Loucy (cell line): Measurements from ENCODE around the gene PPP2R3B.

Source experiments
- H2AFZ ChIP-seq: fragments of 200-600 bp; sonication (generic); 2 replicates; pipeline ENCODE4 v1.6.0; 2016; ENCODE audit warnings: antibody characterized with exemption, mild to moderate bottlenecking, low read length, moderate library complexity
- H3F3A ChIP-seq: fragments of 200-600 bp; 2 replicates; pipeline ENCODE4 v1.6.0; 2016; ENCODE audit warnings: antibody characterized with exemption, low read depth, mild to moderate bottlenecking
- H3K27me3 ChIP-seq: fragments of 200-600 bp; sonication (generic); 2 replicates; pipeline ENCODE4 v1.6.1; 2014; ENCODE audit warnings: low read length, mild to moderate bottlenecking; ENCODE audit not compliant: insufficient read depth, poor library complexity, severe bottlenecking
- H3K36me3 ChIP-seq: fragments of 200-600 bp; sonication (generic); 2 replicates; pipeline ENCODE4 v1.6.1; 2016; ENCODE audit warnings: low read length; ENCODE audit not compliant: insufficient read depth
- H3K4me1 ChIP-seq: fragments of 200-600 bp; sonication (generic); 2 replicates; pipeline ENCODE4 v1.5.1; 2014; ENCODE audit warnings: low read length, mild to moderate bottlenecking; ENCODE audit not compliant: insufficient read depth, poor library complexity, severe bottlenecking
- H3K4me2 ChIP-seq: fragments of 200-600 bp; sonication (generic); 2 replicates; pipeline ENCODE4 v1.6.0; 2014; ENCODE audit warnings: antibody characterized with exemption, low read length, low read depth, mild to moderate bottlenecking; ENCODE audit not compliant: poor library complexity, severe bottlenecking
- H3K4me3 ChIP-seq: fragments of 200-600 bp; sonication (generic); 2 replicates; pipeline ENCODE4 v1.5.1; 2014; ENCODE audit warnings: low read length, mild to moderate bottlenecking, mixed read lengths; ENCODE audit not compliant: poor library complexity, severe bottlenecking
- H3K79me2 ChIP-seq: fragments of 200-600 bp; sonication (generic); 2 replicates; pipeline ENCODE4 v1.6.1; 2014; ENCODE audit warnings: low read length; ENCODE audit not compliant: insufficient read depth
- H3K9ac ChIP-seq: fragments of 200-600 bp; sonication (generic); 2 replicates; pipeline ENCODE4 v1.6.0; 2014; ENCODE audit warnings: mild to moderate bottlenecking, low read depth, low read length, moderate library complexity; ENCODE audit not compliant: poor library complexity, severe bottlenecking
- H3K9me2 ChIP-seq: fragments of 200-600 bp; sonication (generic); replicated peaks from 2 replicates; pipeline ENCODE4 v1.6.1; 2016; ENCODE audit warnings: low read depth, low read length, mixed read lengths
- H3K9me3 ChIP-seq: fragments of 200-600 bp; sonication (generic); 2 replicates; pipeline ENCODE4 v1.6.1; 2014; ENCODE audit warnings: mild to moderate bottlenecking, antibody characterized with exemption, low read length, low read depth; ENCODE audit not compliant: insufficient read depth
- H4K20me1 ChIP-seq: fragments of 200-600 bp; sonication (generic); 2 replicates; pipeline ENCODE4 v1.6.0; 2014; ENCODE audit warnings: antibody characterized with exemption, low read length, mild to moderate bottlenecking; ENCODE audit not compliant: insufficient read depth, poor library complexity, severe bottlenecking
- CTCF ChIP-seq: fragments of 200-600 bp; sonication (generic); conservative IDR thresholded peaks from 2 replicates; pipeline ENCODE4 v1.5.1; 2014; ENCODE audit warnings: mild to moderate bottlenecking, antibody characterized with exemption, low read length
- EZH2phosphoT487 ChIP-seq: fragments of 200-600 bp; IDR thresholded peaks from 2 replicates; pipeline ENCODE4 v1.6.1; 2018; ENCODE audit warnings: antibody characterized with exemption, mild to moderate bottlenecking, moderate library complexity, borderline replicate concordance

PPP2R3B gene

GRCh38 chrX:290476-291166 lies 96.1 kb downstream of the PPP2R3B start:
- H3K36me3 ChIP-seq: peaks cover 8% of the 10 kb centered on the region; the same call in 1 of the 2 replicates
- no peaks in the 10 kb centered on the region for H3K9me2 ChIP-seq
- H3F3A ChIP-seq: no peaks in the 10 kb centered on the region
- no peak overlapping the region for H3K9ac ChIP-seq
- H3K9me3 ChIP-seq: no peaks in the 10 kb centered on the region
- no peaks in the 10 kb centered on the region for H3K79me2 ChIP-seq
- no peak overlapping the region for H3K4me2 ChIP-seq
- TF ChIP-seq EZH2phosphoT487 (no peak), CTCF (no peak)
- H4K20me1 ChIP-seq: no peaks in the 10 kb centered on the region
- H3K27me3 ChIP-seq: no peaks in the 10 kb centered on the region
- H3K4me3 ChIP-seq: no peak overlapping the region
- no peaks in the 10 kb centered on the region for H3K4me1 ChIP-seq
- H2AFZ ChIP-seq: no peak overlapping the region

- H3F3A ChIP-seq: no peaks in the 10 kb centered on the region
- no peaks in the 10 kb centered on the region for H3K9me2 ChIP-seq
- H2AFZ ChIP-seq: no peak overlapping the region
- no peaks in the 10 kb centered on the region for H3K9me3 ChIP-seq
- peaks cover 18% of the 10 kb centered on the region; the same call in 1 of the 2 replicates for H3K36me3 ChIP-seq
- H3K4me2 ChIP-seq: no peak overlapping the region
- H3K79me2 ChIP-seq: 0 out of 2 replicates have a peak, but pooled peaks cover 3% of the 10 kb centered on the region
- H3K27me3 ChIP-seq: no peaks in the 10 kb centered on the region
- no peak overlapping the region for H3K9ac ChIP-seq
- no peaks in the 10 kb centered on the region for H3K4me1 ChIP-seq
- no peaks in the 10 kb centered on the region for H4K20me1 ChIP-seq
- H3K4me3 ChIP-seq: no peak overlapping the region
- TF ChIP-seq CTCF (no peak), EZH2phosphoT487 (no peak)
Measured at GRCh38 chrX:288561-288991, 98.1 kb downstream of the PPP2R3B start.

GRCh38 chrX:287670-288069 lies 99.0 kb downstream of the PPP2R3B start:
- TF ChIP-seq CTCF: no peak
- no peak for TF ChIP-seq EZH2phosphoT487
- Histone ChIP-seq H3K36me3 (peaks cover 13% of the 10 kb centered on the region; the same call in 1 of the 2 replicates), H3K9me2 (no peaks in the 10 kb centered on the region), H3K9ac (no peak overlapping the region), H3K4me2 (no peak overlapping the region), H3F3A (no peaks in the 10 kb centered on the region), H4K20me1 (no peaks in the 10 kb centered on the region), H3K79me2 (0 out of 2 replicates have a peak, but pooled peaks cover 3% of the 10 kb centered on the region), H3K27me3 (no peaks in the 10 kb centered on the region), H2AFZ (no peak overlapping the region), H3K4me3 (no peak overlapping the region), H3K9me3 (no peaks in the 10 kb centered on the region), H3K4me1 (no peaks in the 10 kb centered on the region)
